ENCODE results near the gene EGFR.

Gene EGFR

DNA sequence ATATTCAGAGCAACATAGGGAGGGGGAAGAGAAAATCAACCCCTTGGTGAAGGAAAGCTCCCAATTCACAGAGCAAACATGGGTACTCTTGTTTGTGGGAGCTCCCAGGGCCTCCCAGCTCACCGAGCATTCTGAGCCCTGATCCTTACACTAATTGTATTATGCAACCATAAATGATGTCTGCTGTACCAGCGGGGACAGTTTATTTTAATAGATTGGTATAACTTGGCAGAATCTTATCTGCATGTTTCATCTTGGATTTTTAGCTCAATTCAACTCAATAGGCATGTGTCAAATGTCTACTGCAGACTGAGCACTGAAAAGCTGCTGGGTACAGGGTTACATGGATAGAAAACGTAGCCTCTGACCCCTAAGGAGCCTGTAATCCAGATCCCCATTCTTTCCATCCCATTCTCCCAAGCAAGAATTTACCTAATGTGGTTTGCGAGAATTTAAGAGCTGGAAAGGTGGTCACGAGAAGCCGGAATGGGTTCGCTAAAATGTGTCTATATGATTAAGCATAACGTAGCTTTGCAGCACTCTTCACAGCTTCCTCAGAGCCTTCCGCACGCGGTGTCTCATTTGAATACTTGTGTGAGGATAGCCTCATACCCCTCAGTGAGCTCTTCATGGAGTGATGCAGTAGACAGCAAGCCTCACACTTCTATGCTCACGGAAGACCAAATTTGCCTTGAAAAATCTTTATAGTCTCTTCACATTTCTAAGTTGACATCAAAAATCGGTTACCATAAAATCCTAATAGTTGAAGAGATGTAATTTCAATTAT lies 18.3 kb downstream of the EGFR start:
- DNase-seq: no peak

DNA sequence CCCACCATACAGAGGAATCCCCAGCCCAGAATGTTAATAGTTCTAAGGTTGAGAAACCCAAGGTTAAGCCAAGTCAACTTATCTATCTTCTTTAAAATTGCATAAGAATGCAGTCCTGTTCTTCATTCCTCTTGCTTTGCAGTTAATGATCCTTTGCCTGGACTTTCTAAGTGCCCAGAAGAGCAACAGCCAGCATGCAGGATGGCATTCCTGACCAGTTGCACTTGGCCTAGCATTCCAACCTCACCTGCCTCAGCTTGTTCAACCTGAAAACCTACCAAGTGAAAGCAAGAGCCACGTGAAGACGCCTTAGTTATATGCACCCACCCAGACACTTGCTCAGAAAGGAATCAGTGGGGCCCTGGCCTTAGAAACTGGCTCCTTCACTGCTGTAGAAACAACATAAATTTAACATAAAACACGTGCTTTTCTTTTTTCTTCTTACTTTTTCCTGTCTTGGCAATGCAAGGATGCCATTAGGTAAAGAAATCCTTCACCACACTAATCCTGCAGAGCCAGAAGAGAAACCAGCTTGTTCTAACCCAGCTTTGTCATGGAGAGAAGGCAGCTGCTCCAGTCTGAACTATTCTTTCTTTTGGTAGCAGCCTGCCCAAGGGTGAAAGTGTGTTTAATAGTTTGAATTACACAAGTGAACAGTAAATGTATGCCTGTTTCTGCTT lies 25.0 kb downstream of the EGFR start:
- DNase-seq: no peak

DNA sequence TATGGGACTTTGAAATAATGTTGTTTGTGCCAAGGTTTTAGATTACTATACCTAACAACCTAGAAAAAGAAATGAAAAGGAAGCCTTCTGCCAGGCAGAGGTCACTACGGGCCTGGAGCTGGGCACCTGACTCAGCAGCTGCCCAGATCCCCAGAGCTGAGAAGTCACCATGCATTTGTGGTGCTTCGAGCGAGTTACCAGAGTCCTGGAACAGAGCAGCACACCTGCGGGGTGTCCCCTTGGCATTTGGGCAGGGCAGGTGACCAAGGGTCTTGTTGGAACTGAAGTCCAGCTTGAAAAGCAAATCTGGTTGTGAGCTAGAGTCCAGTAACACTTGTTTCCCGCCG lies 25.5 kb downstream of the EGFR start:
- no peak for DNase-seq

DNA sequence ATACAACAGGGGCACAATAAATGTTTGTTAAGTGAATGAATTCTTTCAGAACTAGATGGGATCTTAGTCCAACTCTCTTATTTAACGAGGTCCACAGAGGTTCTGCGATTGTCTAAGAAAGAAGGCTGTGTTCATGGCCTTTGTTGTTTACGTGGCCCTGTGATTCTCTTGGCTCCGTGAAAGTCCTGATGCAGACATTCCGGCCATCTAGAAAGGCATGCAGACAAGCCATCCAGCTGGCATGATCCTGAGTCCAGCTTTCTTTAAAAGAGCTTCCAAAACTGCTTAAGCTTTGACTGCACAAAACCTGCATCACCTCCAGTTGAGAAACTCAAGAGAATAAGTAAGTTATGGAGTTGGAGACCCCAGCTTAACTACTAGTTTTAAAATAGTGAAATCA lies 26.0 kb downstream of the EGFR start:
- no peak for DNase-seq

DNA sequence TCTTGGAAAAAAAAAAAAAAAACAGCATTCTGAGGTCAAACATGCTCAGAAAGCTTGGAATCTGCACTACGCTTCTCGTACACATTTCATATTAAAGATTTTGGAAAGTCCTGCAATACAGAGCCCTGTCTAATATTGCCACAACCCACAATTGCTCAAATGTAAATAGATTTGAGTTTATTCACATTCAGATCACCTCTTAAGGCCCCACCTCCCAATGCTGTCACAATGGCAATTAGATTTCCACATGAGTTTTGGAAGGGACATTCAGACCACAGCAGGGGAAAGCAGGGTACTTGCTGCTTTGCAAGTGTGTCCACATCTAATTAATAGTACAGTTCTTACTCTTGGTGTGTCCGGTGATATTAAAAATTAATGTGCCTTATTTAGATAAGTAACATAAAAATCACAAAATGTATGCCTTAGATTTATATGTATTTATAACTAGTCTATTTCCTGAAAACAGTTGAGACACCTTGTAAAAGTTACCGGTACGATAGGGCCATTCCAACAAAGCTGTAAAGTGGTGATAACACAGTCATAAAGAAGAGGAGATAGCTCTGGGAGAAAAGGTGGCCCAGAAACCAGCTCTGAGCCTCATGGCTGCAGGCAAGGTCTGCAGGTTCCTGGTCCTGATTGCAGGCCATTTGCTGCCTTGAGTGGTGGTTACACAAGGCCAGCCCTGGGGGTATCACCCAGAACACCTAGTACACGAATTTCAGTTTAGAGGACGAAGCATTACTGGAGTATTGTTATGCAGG lies 27.9 kb downstream of the EGFR start:
- no peak for DNase-seq

DNA sequence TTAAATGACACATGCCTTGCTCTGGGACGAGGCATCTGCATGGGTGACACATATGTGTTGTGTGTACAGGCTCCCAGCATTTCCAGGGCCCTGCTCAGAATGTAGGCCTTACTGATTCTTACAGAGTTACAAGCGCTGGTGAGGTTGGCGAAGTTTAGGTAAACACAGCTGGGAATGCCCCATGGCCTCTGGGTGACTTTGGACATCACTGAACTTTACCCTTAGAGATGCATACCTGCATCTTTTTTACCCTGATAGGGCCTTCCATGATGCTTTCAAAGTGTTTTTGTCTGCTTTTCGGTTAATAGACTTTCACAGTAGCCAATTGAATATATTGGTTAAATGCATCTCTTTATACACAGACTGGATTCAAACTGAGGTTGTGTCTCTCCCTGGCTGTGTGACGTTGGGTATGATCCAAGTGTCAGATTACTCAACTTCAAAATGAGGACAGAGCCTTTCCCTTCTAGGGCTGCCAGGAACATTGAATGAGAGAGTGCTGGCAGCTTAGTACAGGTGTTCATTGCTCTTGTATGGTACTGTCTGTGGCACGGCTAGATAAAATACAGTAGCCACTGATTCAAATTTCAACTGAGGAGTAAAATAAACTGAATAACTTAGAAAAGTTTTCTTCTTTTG lies 29.5 kb downstream of the EGFR start:
- no peak for DNase-seq

DNA sequence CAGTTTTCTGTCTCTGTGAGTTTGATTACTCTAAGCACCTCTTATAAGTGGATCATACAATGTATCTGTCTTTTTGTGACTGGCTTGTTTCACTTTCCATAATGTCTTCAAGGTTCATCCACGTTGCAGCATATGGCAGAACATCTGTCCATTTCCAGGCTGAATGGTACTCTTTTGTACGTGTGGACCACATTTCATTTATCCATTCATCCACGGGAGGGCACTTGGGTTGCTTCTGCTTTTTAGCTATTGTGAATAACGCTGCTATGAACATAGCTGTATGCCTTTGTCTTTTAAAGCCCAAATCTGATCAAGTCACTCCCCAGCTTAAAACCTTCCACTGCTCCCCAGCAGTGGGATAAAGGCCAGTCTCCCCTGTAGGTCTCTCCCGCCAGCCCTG lies 31.5 kb downstream of the EGFR start:
- no peak for DNase-seq

DNA sequence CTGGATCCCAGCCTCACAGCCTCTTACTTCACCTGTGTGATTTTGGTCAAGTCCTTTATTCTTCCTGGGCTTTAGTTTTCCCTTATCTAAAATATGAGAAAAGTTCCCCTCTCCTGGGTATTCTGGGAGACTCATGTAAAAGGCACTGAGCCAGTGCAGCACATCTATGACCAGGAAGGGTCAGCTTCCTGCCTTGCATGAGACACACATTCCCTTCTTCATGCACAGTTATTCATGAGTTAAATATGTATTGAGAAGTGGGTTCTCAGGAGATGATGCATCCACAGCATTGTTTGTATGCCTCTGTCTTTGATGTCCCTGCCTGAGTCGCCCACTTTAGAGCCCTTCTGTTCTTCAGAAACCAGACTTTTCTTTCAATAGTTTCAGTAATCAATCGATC lies 33.3 kb downstream of the EGFR start:
- no peak for DNase-seq

DNA sequence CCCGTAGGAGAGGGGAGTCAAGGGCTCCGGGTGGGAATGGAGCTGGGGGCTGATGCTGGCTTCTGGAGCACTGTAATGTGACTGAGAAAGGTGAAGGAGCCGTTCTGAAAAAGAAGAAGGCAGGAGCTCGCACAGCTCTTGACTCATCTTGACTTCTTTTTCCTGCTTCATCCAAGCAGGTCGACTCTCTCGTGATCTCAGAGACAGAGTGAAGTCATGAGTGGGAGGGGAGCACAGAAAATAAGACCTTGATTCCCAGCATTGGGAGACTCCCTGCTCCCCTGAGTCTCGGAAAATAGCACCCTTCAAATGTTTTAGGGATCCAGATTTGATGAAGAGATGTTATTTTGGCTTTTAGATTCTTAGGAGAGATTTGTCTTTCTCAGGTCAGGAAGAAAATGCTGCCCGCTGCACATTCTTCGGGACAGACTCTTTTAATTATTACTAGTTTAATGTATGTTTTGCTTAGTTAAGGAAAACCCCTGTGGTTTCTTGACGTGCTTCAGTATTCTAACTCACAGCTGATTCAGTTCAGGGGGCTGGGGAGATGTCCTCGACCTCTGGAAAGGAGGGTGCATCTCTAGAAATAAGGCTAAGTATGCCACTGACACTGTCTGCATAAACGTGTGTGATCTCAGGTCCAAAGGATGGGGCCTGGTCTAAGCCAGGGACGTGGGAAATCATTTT lies 34.1 kb downstream of the EGFR start:
- DNase-seq: no peak

DNA sequence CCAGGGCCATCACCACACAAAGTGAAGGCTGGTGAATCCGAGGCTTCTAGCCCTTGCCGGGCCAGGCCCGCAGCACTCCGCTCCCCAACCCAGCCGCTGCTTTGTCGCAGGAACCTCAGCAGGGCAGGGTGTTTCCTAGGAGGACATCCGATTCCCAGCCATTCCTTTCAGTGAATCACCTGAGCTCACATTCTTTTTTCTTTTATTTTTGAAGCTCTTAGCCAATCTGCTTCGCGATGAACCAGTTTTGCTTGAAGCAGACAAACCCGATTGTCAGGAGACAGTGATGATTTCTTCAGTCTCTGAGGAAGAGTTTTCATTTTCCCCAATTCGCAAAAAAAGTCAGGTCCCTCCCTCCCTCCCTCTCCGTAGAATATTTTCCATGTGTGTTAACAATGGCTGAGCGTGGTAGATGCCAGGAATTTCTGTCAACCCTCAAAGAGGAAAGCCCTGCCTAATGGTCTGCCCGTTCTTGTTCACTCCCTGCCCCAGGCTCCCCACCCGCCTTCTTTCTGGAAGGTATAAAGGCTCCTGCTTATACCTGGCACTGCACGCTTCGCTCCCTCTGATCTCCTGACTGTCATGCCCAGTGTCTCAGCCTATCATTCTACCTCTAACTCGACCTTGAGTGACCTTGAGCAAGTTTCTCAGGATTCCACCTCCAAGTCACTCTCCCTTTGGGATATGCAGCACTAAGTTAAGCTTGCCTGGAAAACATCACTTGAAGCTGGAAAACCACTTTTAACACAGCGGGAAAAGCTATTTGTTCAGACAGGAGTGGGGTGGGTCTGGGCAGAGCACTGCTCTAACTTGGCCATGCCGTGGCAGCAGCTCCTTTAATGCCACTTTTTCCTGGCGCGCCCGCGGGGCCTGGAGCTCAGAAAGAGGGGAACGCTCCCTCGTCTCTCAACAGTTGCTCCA lies 35.1 kb downstream of the EGFR start:
- no peak for DNase-seq

DNA sequence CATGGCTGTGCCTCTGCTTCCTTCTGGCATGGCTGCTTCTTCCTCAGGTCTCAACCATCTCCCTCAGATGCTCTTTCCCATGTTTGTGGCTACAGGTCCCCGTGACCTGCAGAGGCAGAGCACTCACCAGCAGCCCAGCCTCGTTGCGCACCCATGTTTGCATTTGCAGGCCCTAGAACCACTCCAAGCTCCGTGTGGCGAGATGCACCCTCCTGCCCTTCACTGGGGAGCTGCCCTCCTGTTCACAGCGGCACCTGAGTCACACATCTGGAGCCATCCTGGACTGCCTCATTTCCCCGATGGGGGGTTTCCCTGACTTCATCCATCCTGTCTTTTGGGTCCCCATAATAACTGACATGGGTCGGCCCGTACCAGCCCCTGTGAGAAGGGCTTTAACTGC lies 35.9 kb downstream of the EGFR start:
- DNase-seq: no peak

DNA sequence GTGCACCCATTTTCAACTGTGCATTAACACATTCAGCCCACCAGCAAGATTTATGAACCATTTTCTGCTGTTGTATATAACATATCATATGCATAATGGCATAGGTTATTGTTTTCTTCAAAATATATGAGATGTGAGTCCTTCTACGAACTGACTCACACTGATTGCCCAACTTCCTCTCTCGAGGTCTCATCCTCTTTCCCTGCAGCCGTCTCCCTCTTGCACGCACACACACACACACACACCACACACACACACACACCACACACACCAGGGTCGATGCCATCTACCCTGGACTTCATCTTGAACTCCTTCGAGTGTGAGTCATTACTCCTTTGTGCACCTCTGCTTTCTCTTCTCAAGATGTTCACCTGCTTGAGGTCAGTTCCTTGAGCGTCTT lies 36.7 kb downstream of the EGFR start:
- DNase-seq: no peak

DNA sequence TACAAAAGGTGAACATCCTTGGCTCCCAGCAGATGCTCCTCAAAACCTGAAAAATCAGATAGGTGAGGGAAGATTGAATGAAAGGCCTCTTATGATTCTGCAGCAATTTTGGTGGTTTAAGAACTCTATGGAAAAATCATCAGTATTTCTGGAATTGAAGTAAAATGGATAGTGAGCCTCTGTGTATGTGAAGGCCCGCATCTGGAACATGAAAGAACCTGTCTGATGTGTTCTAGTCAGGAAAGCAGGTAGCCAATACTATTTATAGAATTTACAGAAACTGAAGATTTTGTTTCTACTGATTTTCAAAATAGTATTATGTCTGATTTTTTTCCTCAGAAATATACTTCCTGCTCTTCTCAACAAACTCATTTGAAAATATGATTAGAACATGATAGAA lies 37.3 kb downstream of the EGFR start:
- no peak for DNase-seq

DNA sequence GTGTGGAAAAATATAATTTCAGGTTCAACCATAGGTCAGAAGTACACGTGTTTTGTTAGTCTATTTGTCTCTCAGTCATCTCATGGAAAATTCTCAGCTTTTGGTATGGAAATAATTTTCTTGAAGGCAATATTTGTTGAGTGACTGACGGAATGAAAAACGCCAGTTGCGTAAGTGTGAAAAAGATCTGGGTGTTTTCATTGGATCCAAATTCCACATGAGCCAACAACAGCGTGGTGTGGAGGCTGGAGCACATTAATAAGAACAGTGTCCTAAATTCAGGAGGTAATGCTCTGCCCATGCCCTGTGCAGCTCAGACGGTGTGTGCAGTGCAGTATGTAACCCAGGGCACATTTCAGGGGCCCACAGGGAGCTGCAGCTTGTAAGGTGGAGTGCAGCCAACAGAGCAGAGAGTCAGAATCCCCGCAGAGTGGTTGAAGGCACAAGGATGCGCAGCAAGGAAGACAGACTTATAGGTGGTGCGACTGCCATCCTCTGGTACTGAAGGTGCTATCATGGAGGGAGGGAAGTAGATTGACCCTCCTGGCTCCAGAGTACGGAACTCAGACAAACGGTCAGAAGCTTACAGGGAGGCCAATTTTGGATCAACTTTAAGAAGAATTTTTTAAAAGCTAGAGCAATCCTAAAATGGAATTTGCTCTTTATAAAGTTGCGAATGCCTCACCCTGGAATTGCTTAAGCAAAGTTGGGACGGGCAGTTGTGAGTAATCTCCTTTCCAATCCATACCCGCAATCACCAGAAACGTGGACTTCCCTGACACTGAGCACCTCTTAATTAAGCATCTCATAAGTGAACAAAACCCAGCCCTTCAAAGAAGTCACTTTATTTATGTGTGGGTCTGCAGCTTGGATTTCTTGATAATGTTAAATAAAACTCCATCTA lies 38.0 kb downstream of the EGFR start:
- DNase-seq: no peak

DNA sequence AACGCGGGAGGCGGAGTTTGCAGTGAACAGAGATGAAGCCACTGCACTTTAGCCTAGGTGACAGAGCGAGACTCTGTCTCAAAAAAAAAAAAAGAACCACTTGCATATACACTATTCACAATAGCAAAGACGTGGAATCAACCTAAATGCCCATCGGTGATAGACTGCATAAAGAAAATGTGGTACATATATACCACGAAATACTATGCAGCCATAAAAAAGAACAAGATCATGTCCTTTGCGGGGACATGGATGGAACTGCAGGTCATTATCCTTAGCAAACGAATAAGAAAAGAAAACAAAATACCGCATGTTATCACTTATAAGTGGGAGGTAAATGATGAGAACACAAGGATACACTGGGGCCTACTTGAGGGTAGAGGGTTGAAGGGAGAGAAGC lies 39.5 kb downstream of the EGFR start:
- no peak for DNase-seq

DNA sequence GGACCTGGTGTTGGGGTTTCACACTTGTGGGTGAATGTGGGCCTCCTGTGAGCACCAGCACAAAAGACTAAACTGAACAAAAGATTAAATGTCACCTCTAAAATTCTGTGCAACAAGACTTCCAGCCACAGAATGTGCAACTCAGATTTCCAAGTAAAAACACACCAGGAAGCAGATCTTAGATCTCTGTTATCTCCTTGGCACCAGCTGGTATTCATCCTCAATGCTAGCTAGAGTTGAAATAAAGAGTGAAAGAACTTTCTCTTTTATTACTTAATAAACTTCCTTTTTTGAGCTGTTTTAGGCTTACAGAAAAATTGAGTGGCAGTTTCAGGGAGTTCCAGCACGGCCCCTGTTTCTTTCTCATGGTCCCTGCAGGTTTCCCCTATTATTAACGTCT lies 40.2 kb downstream of the EGFR start:
- no peak for DNase-seq

DNA sequence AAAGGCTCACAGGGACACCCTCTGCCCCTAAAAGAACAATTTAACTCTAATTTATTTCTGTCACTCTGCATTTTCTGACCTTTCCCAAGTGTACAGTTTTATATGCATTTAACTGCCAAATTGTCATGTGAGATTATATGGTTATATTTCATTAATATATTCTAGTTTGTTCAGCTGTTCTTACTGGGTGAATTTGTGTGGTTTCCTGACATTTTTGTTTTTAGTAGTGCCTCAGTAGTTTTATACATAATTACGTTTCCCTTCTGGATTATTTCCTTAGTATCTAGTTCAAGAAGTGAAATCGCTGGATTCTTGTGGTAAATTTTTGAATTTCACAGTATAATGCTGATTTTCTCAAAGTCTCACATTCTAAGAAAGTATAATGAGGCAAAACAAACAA lies 41.3 kb downstream of the EGFR start:
- no peak for DNase-seq

DNA sequence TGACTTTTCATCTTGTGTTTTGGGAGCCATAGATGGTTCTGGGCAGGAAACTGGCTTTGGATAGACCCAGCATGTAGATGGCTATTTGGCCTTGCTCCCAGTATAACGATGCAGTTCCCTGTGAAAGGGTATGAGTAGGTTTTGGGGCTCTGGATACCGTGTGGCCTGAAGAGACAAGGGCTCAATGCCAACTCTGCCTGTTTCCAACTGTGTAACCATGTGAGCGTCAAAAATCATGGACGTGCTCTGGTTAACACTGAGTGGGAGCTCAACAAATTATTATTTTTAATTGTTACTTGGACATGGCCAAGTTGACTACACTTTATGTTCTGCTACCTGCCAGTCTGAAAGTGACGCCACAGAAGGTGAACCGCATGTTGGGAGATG lies 41.8 kb downstream of the EGFR start:
- DNase-seq: no peak

DNA sequence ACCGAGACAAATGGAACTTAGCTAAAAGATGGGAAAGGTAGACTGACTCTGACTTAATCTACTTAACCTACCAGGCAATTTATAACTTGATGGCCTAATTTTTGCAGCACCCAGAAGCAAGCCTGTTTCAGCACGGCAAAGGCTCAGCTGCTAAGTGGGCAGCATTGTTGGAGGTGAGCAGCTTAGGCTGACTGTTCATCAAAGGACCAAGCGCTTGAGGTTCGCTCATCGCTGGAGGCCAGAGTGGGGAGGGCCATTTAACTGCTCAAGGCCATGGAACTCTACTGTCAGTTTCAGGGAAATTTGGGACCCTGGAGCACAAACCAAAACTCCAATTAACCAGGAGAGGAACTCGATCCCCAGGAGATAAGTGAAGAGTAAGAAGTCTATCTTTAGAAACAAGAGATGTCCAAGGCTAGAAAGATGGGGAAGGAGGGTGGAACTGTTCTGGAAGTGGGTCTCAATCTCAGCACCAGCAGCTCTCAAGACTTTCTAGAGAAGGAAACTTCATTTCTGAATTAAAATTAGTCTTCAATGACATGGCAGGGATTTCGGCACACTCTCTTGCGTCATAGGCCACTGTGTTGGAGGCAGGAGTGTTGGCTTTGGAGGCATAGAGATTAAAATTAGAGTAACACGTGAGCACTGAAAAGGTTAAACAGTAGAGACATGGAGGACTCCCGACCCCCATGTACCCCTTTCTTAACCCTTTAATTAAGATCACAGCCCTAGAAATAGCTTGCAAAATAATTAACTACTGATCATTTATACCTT lies 43.1 kb downstream of the EGFR start:
- DNase-seq: no peak

DNA sequence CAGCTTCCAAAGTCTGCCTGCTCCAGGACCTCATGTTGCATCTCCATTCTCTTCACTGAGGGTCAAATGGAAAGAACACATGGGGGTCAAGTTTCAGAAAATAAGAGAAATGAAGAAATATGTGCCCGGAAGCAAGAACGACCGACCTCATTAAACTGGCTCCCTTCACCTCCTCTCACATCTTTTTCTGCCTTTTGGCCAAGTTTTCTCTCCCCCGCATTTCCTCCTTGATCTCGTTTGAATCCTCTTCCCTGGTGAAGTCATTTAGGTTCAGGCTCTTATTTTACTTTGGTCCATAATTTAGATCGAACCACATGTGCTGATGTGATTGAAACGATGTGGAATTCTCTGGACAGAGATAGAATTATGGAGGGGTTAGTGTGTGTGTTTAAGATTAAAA lies 44.2 kb downstream of the EGFR start:
- no peak for DNase-seq

All from central memory CD4-positive, alpha-beta T cell (primary cell).